Lung (tissue), 16 donors: ENCODE results near the gene USP44. TPM values are rescaled to one million over a fixed set of nuclear protein-coding genes. Genes with fewer than 3 reads are reported as not detected.

Experiments used
- ATAC-seq: fragments of 200-7000 bp; cut with Tn5 transposase; one replicate; pipeline ENCODE4 v1.9.1; 2020; ENCODE audit warnings: moderate number of reproducible peaks; ENCODE audit not compliant: insufficient read depth, low FRiP score
- DNase-seq, 3 donors: peaks; one replicate each; pipeline ENCODE4 v3.0.0-alpha.2; 2013 to 2017
- H3K27ac ChIP-seq, 2 donors: one replicate each; pipeline ENCODE4 v1.5.1; 2013; ENCODE audit warnings: mild to moderate bottlenecking in 2 of 2, moderate library complexity in 2 of 2, control low read depth in 1 of 2, inconsistent platforms in 1 of 2, low read depth in 1 of 2, low read length in 1 of 2
- H3K27me3 ChIP-seq, 3 donors: one replicate each; pipeline ENCODE4 v1.5.1; 2013; ENCODE audit warnings: low read length in 2 of 3; ENCODE audit not compliant: control insufficient read depth in 3 of 3, insufficient read depth in 3 of 3
- H3K36me3 ChIP-seq, 4 donors: one replicate each; pipeline ENCODE4 v1.5.1; 2013; ENCODE audit warnings: low read length in 4 of 4, mild to moderate bottlenecking in 1 of 4, moderate library complexity in 1 of 4; ENCODE audit not compliant: control insufficient read depth in 4 of 4, insufficient read depth in 4 of 4
- H3K4me1 ChIP-seq, 5 donors: one replicate each; pipeline ENCODE4 v1.5.1; 2013; ENCODE audit warnings: low read length in 5 of 5, mild to moderate bottlenecking in 2 of 5, moderate library complexity in 1 of 5; ENCODE audit not compliant: control insufficient read depth in 5 of 5, insufficient read depth in 5 of 5
- H3K4me3 ChIP-seq: one replicate; pipeline ENCODE4 v1.5.1; 2013; ENCODE audit warnings: mild to moderate bottlenecking, control low read depth, moderate library complexity
- H3K9ac ChIP-seq, 2 donors: one replicate each; pipeline ENCODE4 v1.5.1; 2013; ENCODE audit warnings: low read length in 2 of 2, control low read depth in 1 of 2; ENCODE audit not compliant: insufficient read depth in 1 of 2
- H3K9me3 ChIP-seq, 4 donors: one replicate each; pipeline ENCODE4 v1.5.1; 2013; ENCODE audit warnings: low read length in 3 of 4, mild to moderate bottlenecking in 1 of 4, moderate library complexity in 1 of 4; ENCODE audit not compliant: control insufficient read depth in 4 of 4, insufficient read depth in 3 of 4
- CTCF ChIP-seq: IDR thresholded peaks from 2 replicates; pipeline ENCODE4 v1.5.1; 2012; ENCODE audit warnings: mild to moderate bottlenecking; ENCODE audit errors: control extremely low read depth, extremely low read depth
- WGBS, 2 donors: extraction: QIAGEN DNeasy Blood & Tissue Kit; methylation state at CpG; one replicate each; pipeline ENCODE4 v1.1.7; 2013; 5-methylcytosine and 5-hydroxymethylcytosine counted together
- long read RNA-seq, 5 donors: transcript quantifications; one replicate each; lab custom pipeline, GENCODE V29; 2026
- polyA plus RNA-seq, 2 donors: library from polyadenylated mRNA; stranded (reverse); fragments of 200-250 nt; gene quantifications; one replicate each; pipeline ENCODE4 v1.2.1, GENCODE V29; 2013
- total RNA-seq, 2 donors: library from RNA; depleted of rRNA in 1 of 2; stranded (reverse); fragments of >200 nt in 1 of 2; gene quantifications; one replicate each; pipeline ENCODE4 v1.2.1, GENCODE V29; 2014 to 2021
- donor health status: control.
- donor health status: control.
- donor health status: Bipolar disorder and iron deficiency.
- donor health status: healthy.
- donor health status: DM: yes; HTN: yes; CAD: no.

The USP44 gene
- total RNA-seq (10 to 100 TPM; 11.6 to 18.6 TPM), polyA plus RNA-seq (1 to 10 TPM; 2.3 to 8.9 TPM)
- long read RNA-seq, donor 1, partial matches to known transcripts = 0 of 2 reads
- long read RNA-seq, donor 1, other reads (novel, unspliced or antisense) = 0 of 2 reads
- long read RNA-seq, donor 2, partial matches to known transcripts = 0 of 1 reads
- long read RNA-seq, donor 2, other reads (novel, unspliced or antisense) = 0 of 1 reads
- long read RNA-seq, donor 3, partial matches to known transcripts = 0 of 2 reads
- long read RNA-seq, donor 3, other reads (novel, unspliced or antisense) = 0 of 2 reads
- long read RNA-seq, donor 4 = 0 reads
- long read RNA-seq, donor 5 = 0 reads

- Histone ChIP-seq H3K4me1 (peaks cover 0 to 6% (median 2%) of the 10 kb centered on the region in 5 donors), H3K27ac (no peak within 1 kb of the TSS), H3K36me3 (no peaks in the 10 kb centered on the region), H3K9ac (no peak within 1 kb of the TSS), H3K4me3 (no peak within 1 kb of the TSS), H3K9me3 (peaks cover 0 to 5% (median 3%) of the 10 kb centered on the region in 4 donors), H3K27me3 (peaks cover 0 to 50% (median 44%) of the 10 kb centered on the region in 3 donors)
- DNase-seq (no peak), ATAC-seq (no peak)
- 62 to 65% methylated on average over 9 of the region's 9 CpGs for WGBS, 2 donors
- TF ChIP-seq CTCF = no peak
Measured at GRCh38 chr12:95551305-95551704, at the start of gene USP44. TSS of gene USP44 (minus strand) at chr12:95551476. CDS start at chr12:95534256, 17,220 bp downstream.

DNA sequence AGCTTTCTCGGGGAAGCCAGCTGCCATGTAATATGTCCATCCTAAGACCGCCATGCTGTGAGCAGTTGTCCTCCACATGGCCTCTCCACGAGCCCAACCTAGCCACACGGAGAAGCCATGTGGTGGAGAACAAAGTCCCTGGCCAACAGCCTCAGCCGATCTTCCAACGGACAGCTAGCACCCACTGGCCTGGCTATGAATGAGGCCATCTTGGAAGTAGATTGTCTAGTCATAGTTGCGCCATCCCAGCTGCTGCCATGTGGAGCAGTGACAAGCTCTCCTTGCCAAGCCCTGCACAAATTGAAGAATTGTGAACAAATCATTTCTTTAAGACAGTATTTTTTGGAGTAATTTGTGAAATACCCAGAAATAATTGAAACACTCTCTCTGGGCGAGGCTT lies 49.3 kb upstream of the USP44 start:
- Histone ChIP-seq H3K36me3 (no peaks in the 10 kb centered on the region), H3K4me3 (no peak overlapping the region), H3K4me1 (peaks cover 0 to 3% (median 0%) of the 10 kb centered on the region in 5 donors), H3K27me3 (no peaks in the 10 kb centered on the region), H3K27ac (no peak overlapping the region), H3K9me3 (peaks cover 0 to 2% (median 0%) of the 10 kb centered on the region in 4 donors), H3K9ac (no peak overlapping the region)
- ATAC-seq (no peak), DNase-seq (no peak)
- TF ChIP-seq CTCF = no peak
- 95 to 97% methylated on average over 8 of the region's 8 CpGs for WGBS, 2 donors

DNA sequence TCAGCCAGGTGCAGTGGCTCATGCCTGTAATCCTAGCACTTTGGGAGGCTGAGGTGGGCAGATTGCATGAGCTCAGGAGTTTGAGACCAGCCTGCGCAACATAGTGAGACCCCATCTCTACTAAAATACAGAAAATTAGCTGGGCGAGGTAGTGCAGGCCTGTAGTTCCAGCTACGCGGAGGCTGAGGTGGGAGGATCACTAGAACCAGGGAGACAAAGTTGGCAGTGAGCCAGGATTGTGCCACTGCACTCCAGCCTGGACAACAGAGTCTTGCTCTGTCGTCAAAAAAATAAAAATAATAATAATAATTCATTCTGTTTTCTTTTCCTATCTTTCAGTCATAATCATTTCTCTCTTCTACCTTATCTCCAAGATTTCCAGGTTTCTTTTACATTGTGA lies 48.6 kb upstream of the USP44 start:
- no peak overlapping the region for H3K4me3 ChIP-seq
- ATAC-seq (no peak), DNase-seq (no peak)
- no peak for TF ChIP-seq CTCF
- H3K9ac ChIP-seq = no peak overlapping the region
- H3K27ac ChIP-seq = no peak overlapping the region
- 95 to 96% methylated on average over 5 of the region's 5 CpGs for WGBS, 2 donors
- no peaks in the 10 kb centered on the region for H3K36me3 ChIP-seq
- peaks cover 0 to under 1% (median 0%) of the 10 kb centered on the region in 5 donors for H3K4me1 ChIP-seq
- peaks cover 0 to 2% (median 0%) of the 10 kb centered on the region in 4 donors for H3K9me3 ChIP-seq
- no peaks in the 10 kb centered on the region for H3K27me3 ChIP-seq

- Histone ChIP-seq H3K27me3 (no peaks in the 10 kb centered on the region), H3K9ac (no peak overlapping the region), H3K4me3 (no peak overlapping the region), H3K27ac (no peak overlapping the region), H3K9me3 (no peaks in the 10 kb centered on the region), H3K36me3 (no peaks in the 10 kb centered on the region), H3K4me1 (no peaks in the 10 kb centered on the region)
- DNase-seq (no peak), ATAC-seq (no peak)
- no peak for TF ChIP-seq CTCF
- 74 to 85% methylated on average over 2 of the region's 2 CpGs for WGBS, 2 donors
Measured at GRCh38 chr12:95594136-95594535, 42.9 kb upstream of the USP44 start.
